NCI-H1417 treated with DMSO at 0.1 percent for 48 hours (cell line): ENCODE measurements around the gene BICD1.
"Not testable (repeated sequence)": the region's sequence is repeated elsewhere in the genome, so short reads cannot be mapped to it uniquely, and the experiment has no call there.

Source experiments
- DNase-seq: peaks from one replicate; lab custom pipeline; 2025; lab: John Stamatoyannopoulos, UW

BICD1 gene

DNA sequence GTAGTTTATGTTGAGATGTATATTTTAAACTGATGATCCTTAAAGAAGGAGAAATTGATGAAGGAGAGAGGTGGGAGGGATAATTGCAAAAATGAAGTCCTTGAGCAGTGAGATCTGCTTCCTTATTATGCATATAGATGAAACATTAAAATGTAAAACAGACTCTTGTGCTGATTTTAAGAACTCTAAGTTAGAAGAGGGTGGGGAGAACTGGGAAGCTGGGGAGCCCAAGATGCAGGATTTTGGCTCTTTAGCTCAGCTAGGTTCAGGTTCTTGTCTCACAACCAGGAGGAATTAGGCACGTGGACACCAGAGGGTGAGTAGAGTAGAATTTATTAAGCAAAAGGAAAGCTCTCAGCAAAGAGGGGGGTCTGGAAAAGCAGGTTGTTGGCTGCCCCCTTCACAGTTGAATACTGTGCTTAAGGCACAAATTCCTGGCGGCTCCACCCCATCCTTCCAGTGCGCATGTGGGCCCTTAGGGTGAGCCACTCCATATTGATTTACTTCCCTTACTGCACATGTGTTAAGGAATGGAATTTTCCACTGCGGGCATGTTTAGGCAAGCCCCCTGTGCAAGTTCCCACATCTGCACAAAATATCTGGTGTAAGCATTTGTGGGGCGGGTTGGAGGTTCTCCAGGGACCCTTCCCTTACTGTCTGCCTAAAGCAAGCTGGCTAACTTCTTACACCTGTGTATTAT is 141.9 kb downstream of the BICD1 start:
- DNase-seq, result no peak

DNA sequence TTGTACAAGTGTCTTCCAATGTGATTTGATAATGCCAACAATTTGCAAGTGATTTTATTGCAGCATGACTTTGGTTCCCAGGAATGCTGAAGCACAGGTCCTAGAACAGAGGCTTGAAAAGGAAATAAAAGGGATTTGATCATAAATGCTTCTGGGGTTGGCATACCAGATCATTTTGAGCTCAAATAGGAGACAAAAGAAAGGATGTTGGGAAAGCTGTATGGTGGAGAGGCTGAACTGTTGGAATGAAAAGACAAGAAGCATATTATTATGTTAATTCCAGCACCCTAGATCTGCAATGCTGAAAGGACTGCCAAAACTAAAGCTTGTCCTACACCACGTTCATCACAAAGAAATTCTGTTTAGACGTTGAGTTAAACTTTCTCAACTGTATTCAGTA is 143.1 kb downstream of the BICD1 start:
- DNase-seq, result no peak

DNA sequence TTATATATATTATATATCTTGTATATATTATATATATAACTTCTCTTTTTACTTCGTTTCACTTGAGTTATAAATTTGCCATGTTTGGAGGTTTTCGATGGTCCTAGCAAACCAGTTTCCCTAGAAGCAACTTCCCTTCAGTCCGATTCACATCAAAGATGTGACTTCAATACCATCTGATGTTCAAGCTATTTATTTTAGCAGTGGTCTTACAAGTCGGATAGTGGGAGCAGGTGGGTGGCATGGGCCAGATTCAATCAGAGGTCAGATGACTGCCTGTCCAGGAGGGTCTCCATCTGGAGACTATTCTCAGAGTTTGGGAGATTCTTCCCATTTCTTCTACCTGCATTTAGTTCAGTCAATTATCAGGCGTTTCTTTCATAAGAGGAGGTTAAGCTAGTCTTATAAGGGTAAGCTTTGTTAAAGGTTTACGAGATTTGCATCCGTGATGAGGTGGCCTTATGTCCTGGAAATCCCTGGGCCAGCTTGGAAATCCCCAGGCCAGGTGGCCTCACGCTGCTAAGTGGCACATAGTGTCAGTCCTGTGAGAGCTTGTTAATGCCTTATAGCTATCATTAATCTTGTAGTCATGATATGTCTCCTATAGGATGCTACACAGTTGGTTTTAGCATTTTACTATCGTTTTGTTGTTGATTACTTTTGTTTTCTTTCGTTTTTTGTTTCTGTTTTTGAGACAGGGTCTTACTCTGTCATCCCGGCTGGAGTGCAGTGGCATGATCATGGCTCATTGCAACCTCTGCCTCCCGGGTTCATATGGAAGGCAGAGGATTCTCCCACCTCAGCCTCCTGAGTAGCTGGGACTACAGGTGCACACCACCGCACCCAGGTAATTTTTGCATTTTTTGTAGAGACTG is 145.8 kb downstream of the BICD1 start:
- no peak for DNase-seq

- no peak for DNase-seq
These were observed 146.6 kb downstream of the BICD1 start for GRCh38 chr12:32253154-32253790.

DNA sequence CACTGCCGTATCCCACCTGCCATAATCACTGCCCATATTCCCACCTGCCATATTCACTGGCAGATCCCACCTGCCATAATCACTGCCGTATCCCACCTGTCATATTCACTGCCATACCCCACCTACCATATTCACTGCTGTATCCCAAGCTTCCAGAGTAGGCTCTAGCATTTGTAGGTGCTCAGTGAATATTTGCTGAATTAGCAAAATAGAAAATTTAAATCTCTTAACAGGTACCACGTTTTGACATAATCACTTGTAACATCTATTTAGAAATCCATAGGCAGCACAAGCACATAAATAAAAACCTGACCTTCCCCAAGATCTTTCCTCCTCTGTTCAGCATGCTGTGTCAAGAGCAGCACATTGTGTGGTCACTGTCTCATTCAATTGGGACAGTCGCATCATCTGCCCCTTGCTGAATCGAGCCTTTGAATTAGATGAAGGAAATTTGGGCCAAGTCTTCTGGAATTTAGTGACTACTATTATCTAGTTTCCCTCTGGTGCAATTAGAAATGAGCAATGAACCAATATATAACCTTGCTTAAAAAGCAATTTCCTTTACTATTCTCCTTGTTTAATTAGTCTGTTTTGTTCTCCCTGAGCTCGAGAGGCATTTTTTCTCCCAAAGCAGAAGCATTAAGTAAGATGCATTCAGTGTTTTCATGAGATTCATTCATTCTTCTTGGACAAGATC is 147.8 kb downstream of the BICD1 start:
- DNase-seq, result no peak

GRCh38 chr12:32255588-32255987 is 148.9 kb downstream of the BICD1 start:
- no peak for DNase-seq

- no peak for DNase-seq
These were observed 151.2 kb downstream of the BICD1 start for GRCh38 chr12:32257695-32258496.

- DNase-seq, result no peak
These were observed 154.0 kb downstream of the BICD1 start for GRCh38 chr12:32260696-32261095.

DNA sequence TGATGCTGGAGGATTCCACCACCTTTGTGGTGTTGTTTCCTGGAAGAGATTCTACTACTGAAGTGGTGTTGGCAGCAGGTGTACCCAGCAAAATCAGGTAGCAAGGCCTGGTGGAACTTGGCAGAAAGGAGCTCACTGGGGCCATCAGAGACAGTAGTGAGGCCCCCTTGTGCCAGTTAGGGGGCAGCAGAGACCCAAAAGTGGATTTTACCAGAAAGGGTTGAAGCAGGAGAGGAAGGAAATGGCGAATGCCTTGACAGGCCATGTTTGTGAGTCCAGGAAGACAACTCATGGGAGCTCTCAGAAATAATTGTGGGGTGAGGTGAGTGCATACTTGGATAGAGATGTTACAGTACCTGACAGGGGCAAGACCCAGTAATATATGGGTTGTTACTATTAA is 155.0 kb downstream of the BICD1 start:
- DNase-seq, result no peak

DNA sequence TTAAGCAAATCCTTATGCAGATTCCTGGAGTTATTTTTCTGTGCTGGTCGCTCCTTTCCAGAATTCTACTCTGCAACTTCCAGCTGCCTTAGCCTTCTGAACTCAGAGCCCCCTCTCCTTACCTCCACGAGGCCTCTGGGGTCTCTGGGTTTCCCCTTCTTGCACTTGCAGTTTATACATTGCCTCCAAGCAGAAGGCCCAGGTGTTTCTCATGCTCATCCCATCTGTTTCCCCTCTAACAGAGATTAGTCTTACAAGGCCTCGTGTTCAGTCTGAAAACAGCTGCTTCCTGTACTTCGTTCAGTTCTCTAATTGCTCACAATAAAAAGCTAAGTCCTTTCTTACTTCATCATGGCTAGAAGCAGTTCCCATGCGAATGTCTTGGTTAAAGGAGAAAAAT is 158.3 kb downstream of the BICD1 start:
- no peak for DNase-seq

DNA sequence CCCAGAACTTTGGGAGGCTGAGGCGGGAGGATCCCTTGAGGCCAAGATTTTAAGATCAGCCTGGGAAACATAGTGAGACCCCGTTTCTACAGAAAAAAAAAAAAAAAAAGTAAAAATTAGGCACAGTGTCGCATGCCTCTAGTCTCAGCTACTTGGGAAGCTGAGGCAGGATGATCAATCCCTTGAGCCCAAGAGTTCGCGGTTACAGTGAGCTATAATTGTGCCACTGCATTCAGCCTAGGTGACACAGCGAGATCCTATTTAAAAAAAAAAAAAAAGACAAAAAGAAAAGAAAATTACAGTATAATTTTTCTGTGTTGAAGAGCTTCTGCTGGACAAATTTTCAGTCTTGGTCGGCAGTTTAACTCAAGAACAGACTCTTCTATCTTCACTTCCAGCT is 158.8 kb downstream of the BICD1 start:
- no peak for DNase-seq

- DNase-seq, result no peak
These were observed 159.3 kb downstream of the BICD1 start for GRCh38 chr12:32265951-32266350.

DNA sequence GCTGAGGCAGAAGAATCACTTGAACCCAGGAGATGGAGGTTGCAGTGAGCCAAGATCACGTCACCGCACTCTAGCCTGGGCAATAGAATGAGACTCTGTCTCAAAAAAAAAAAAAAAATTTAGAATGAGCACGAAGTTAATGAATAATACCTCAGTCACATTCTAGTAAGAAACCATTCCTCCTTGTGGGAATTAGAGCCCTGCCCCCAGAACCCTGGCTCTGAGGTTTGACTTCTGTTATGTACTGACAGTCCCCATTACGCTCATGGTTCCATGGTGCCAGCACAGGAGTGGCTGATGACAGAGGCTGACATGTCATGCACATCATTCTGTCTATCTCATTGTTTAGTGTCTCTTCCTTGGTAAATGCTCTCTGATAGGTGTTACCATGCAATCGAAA is 160.1 kb downstream of the BICD1 start:
- no peak for DNase-seq

GRCh38 chr12:32270818-32271710 is 164.4 kb downstream of the BICD1 start:
- no peak for DNase-seq

GRCh38 chr12:32272465-32272864 is 165.8 kb downstream of the BICD1 start:
- no peak for DNase-seq

GRCh38 chr12:32273063-32273522 is 166.4 kb downstream of the BICD1 start:
- no peak for DNase-seq

GRCh38 chr12:32273712-32274111 is 167.1 kb downstream of the BICD1 start:
- DNase-seq, result no peak

DNA sequence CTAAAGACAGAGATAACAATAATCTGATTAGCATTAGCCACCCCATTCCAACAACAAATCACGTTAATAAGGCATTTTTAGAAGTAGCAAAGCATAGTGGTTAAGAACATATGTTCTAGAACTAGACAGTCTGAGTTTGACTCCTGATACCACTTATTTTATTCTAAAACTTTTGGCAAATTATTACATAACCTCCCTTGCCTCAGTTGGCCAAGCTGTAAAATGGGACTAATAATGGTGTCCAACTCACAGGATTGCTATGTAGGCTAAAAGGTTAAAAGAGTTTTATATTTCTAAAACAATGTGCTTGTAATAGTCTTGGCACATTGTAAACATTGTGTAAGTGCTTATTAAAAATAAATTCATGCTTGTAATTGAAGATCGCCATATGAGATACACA is 168.0 kb downstream of the BICD1 start:
- DNase-seq, result no peak

DNA sequence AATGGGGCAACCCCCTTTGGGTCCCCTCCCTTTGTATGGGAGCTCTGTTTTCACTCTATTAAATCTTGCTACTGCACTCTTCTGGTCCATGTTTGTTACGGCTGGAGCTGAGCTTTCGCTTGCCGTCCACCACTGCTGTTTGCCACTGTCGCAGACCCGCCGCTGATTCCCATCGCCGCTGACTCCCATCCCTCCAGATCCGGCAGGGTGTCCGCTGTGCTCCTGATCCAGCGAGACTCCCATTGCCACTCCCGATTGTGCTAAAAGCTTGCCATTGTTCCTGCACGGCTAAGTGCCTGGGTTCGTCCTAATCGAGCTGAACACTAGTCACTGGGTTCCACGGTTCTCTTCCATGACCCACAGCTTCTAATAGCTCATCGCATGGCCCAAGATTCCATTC is 168.9 kb downstream of the BICD1 start:
- DNase-seq, result not testable (repeated sequence)

DNA sequence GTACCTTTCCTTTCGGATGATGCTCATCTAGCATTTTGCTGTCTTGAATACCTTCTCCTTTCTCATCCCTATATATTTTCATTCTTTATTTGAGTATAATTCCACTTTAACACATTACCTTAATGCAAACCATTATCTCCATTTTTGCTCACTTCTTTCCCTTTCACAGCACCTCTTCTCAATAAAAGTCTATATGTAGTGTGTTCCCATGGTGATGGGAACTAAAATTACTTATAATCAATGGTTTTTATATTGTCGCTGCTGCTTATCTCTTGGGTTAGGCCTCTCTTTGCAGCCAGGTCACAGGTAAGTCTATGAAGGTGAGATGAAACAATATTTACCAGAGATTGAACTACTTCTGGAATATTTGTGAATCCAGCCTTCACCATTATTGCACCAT is 171.1 kb downstream of the BICD1 start:
- DNase-seq, result no peak
